ENCODE measurements around the gene FASTKD2.

DNA sequence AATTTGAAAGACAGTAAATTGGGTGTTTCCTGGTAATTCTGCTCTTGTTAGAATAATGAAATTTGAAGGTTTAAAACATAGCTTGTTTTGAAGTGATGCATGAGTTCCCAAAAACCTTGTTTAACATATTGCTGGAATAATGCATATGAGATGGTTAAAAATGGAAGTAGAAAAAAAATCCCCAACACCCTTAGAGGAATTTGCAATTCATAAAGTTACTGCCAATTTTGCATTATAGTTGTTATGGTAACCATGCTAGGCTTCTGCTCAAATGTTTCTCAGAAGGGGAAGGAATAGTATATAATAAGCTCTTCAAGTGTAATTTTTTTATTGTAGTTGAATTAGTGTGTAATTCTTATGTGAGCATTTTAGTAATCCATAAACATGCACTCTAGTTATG is 49.1 kb downstream of the FASTKD2 start:
- TF ChIP-seq, protein P1, sequence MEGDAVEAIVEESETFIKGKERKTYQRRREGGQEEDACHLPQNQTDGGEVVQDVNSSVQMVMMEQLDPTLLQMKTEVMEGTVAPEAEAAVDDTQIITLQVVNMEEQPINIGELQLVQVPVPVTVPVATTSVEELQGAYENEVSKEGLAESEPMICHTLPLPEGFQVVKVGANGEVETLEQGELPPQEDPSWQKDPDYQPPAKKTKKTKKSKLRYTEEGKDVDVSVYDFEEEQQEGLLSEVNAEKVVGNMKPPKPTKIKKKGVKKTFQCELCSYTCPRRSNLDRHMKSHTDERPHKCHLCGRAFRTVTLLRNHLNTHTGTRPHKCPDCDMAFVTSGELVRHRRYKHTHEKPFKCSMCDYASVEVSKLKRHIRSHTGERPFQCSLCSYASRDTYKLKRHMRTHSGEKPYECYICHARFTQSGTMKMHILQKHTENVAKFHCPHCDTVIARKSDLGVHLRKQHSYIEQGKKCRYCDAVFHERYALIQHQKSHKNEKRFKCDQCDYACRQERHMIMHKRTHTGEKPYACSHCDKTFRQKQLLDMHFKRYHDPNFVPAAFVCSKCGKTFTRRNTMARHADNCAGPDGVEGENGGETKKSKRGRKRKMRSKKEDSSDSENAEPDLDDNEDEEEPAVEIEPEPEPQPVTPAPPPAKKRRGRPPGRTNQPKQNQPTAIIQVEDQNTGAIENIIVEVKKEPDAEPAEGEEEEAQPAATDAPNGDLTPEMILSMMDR (IDR thresholded peaks at IDR 0.05; ENCODE audit: low read depth, low read length), result no peak
- TF ChIP-seq EZH2phosphoT487 (IDR thresholded peaks at IDR 0.05; ENCODE audit: low read depth), result no peak
